ENCODE results near the gene ACOT12. TPM values are rescaled to one million over a fixed set of nuclear protein-coding genes. Genes with fewer than 3 reads are reported as not detected.
A peak's percentile ranks its signal among the peaks of the same experiment; 100 is the strongest.
"Not testable (repeated sequence)": the region's sequence is repeated elsewhere in the genome, so short reads cannot be mapped to it uniquely, and the experiment has no call there.

ACOT12 gene
- total RNA-seq, 4 donors from 2014 or later = not detected

DNA sequence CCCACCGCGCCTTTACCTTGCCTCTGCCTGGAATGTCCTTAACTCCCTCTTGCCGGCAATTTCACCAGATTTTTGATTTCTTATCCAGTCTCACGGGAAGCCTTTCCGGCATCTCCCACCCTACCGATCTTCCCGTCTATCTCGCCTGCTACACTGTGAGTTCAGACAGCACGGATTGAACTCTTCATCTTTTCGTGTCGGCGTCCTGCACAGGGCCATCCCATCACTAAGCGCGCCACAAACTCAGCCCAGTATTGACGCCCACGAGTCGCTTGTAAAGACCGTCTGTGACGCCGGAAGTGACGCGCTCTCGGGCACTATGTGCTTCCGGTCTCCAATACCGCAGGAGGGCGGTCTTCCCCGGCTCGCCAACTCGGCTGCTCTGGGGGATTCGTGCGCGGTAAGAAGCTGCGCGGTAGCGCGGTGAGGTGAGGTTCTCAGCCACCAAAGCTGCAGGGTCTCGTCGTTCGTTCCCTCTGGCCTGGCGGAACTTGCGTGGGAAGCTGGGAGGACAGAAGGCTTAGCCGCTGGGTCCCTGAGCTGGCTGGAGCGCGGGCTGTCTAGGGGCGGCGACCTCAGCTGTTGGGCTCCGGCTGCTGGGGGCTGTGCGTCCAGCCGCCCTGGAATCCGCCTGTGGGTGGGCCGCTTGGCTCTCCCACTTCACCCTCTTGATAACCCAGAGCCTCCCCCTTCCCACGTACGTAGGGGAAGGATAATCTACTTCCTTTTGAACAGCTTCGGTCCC is 92.5 kb downstream of the ACOT12 start, which contains the start of gene ZCCHC9:
ZCCHC9 (plus strand) TSS at position 317 of the 745 bp plus-strand sequence. CDS start 3,171 bp downstream, outside the sequence.
- H3K27ac ChIP-seq = peak within 1 kb of the TSS; percentile 22 to 85 (median 79)
- H3K9me3 ChIP-seq = no peaks in the 10 kb centered on the region
- intact Hi-C loops (cut with DNase I) = no loop called here
- TF ChIP-seq, protein P1, sequence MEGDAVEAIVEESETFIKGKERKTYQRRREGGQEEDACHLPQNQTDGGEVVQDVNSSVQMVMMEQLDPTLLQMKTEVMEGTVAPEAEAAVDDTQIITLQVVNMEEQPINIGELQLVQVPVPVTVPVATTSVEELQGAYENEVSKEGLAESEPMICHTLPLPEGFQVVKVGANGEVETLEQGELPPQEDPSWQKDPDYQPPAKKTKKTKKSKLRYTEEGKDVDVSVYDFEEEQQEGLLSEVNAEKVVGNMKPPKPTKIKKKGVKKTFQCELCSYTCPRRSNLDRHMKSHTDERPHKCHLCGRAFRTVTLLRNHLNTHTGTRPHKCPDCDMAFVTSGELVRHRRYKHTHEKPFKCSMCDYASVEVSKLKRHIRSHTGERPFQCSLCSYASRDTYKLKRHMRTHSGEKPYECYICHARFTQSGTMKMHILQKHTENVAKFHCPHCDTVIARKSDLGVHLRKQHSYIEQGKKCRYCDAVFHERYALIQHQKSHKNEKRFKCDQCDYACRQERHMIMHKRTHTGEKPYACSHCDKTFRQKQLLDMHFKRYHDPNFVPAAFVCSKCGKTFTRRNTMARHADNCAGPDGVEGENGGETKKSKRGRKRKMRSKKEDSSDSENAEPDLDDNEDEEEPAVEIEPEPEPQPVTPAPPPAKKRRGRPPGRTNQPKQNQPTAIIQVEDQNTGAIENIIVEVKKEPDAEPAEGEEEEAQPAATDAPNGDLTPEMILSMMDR (IDR thresholded peaks at IDR 0.05) = peak in 4 of 6 experiments; percentile 16 to 21 (median 19)
- peak in 1 of 2 donors; percentile 90 for TF ChIP-seq POLR2A (IDR thresholded peaks at IDR 0.05)
- 0% methylated on average over 22 to 32 of the region's 54 CpGs for WGBS, 2 donors
- no peaks in the 10 kb centered on the region for H3K27me3 ChIP-seq
- DNase-seq = peak; percentile 92 to 93
- peak within 1 kb of the TSS; percentile 18 to 63 (median 58) for H3K4me3 ChIP-seq (replicated peaks in 1 of 3)
- no peaks in the 10 kb centered on the region for H3K36me3 ChIP-seq
- peaks cover 14 to 19% of the 10 kb centered on the region in 2 donors for H3K4me1 ChIP-seq

DNA sequence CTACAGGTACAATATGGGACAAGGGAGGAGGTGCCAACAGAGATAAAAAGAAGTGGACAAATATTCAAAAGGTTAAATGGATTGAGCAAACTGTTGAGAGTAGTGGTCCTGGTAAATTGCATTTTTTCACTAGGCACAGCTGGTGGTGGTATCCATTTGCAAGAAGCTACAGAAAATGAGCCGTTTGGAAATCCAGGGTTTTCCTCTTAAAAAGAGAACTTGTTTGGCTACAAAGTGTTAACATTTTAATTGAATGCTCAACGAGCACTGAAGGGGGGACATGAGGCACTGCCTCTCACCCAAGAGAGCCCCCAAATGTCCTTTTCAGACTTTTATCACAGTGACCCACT is 93.0 kb downstream of the ACOT12 start:
- peak overlapping the region in 2 of 3 donors; percentile 79 to 85 for H3K27ac ChIP-seq
- no peaks in the 10 kb centered on the region for H3K36me3 ChIP-seq
- DNase-seq = no peak
- intact Hi-C loops (cut with DNase I) = no loop called here
- 0 to 2% methylated on average over 2 of the region's 2 CpGs for WGBS, 2 donors
- H3K4me1 ChIP-seq = peaks cover 14 to 19% of the 10 kb centered on the region in 2 donors
- no peak for TF ChIP-seq POLR2A (IDR thresholded peaks at IDR 0.05)
- TF ChIP-seq, protein P1 (IDR thresholded peaks at IDR 0.05) = no peak
- H3K27me3 ChIP-seq = no peaks in the 10 kb centered on the region
- H3K9me3 ChIP-seq = no peaks in the 10 kb centered on the region
- H3K4me3 ChIP-seq (replicated peaks in 1 of 3) = peak overlapping the region; percentile 18 to 63 (median 58)

DNA sequence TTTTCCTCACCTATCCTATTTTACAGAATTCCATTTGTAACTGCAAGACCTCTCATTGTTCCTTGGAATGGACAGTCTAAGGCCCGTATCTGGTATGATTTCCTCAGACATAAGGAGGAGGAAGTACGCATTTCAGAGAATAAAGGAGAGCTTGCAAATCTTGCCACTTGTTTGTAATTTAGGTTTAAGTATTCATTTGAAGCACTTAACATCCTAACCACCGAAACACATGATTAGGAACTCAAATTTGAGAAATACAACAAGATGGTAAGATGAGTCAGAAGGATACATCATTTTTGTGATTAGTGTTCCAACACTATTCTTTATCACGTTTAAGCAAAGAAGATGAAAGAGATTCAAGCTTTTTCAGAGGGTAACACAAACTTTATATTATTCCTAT is 96.4 kb downstream of the ACOT12 start:
- H3K4me1 ChIP-seq = peaks cover 13 to 18% of the 10 kb centered on the region in 2 donors
- WGBS, 2 donors = 84 to 91% methylated on average over 4 of the region's 4 CpGs
- no peaks in the 10 kb centered on the region for H3K27me3 ChIP-seq
- no peak for DNase-seq
- H3K27ac ChIP-seq = no peak overlapping the region
- H3K9me3 ChIP-seq = no peaks in the 10 kb centered on the region
- TF ChIP-seq, protein P1 (IDR thresholded peaks at IDR 0.05) = no peak
- TF ChIP-seq POLR2A (IDR thresholded peaks at IDR 0.05) = no peak
- no peak overlapping the region for H3K4me3 ChIP-seq (replicated peaks in 1 of 3)
- H3K36me3 ChIP-seq = no peaks in the 10 kb centered on the region
- intact Hi-C loops (cut with DNase I) = loop anchor here (10.0 kb wide), 1 partner anchor 63 kb away; the partner anchor contains the start of gene CKMT2

DNA sequence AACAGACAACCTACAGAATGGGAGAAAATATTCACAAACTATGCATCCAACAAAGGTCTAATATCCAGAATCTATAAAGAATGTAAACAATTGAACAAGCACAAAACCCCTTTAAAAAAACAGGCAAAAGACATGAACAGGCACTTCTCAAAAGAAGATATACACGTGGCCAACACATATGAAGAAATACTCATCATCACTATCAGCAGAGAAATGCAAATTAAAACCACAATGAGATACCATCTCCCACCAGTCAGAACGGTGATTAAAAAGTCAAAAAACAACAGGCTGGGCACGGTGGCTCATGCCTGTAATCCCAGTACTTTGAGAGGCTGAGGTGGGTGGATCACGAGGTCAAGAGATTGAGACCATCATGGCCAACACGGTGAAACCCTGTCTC is 99.9 kb downstream of the ACOT12 start:
- H3K27me3 ChIP-seq; H3K4me3 ChIP-seq (replicated peaks in 1 of 3); DNase-seq; H3K27ac ChIP-seq; H3K9me3 ChIP-seq; H3K36me3 ChIP-seq; H3K4me1 ChIP-seq: not testable (repeated sequence)
- intact Hi-C loops (cut with DNase I) = loop anchor here (10.0 kb wide), 1 partner anchor 59 kb away; the partner anchor contains the start of gene CKMT2
- WGBS, 2 donors = 92 to 94% methylated on average over 5 of the region's 5 CpGs

DNA sequence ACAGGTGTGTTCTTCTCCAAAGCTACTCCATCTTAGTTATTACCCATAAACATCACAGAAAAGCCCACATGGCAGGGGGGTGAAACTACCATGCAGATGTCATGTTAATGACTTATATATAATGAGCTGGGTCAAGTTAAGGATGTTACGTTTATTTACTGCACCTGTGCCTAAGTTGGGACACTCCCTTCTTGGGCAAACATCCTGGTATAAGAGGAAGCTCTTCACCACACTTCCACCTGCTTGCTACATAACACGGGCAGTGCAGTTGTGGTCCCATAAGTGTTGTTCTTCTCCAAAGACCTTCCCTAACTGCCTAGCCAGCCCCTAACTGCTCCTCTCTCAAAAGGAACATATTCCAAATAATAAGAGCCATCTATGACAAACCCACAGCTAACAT is 101.8 kb downstream of the ACOT12 start:
- Histone ChIP-seq H3K27me3 (no peaks in the 10 kb centered on the region), H3K4me1 (no peaks in the 10 kb centered on the region), H3K9me3 (no peaks in the 10 kb centered on the region), H3K36me3 (no peaks in the 10 kb centered on the region), H3K4me3 (replicated peaks in 1 of 3) (no peak overlapping the region), H3K27ac (no peak overlapping the region)
- DNase-seq = no peak
- intact Hi-C loops (cut with DNase I) = loop anchor here (10.0 kb wide), 1 partner anchor 57 kb away; the partner anchor contains the start of gene CKMT2
- no peak for TF ChIP-seq POLR2A (IDR thresholded peaks at IDR 0.05)
- TF ChIP-seq, protein P1 (IDR thresholded peaks at IDR 0.05) = no peak
- 94 to 100% methylated on average over 2 of the region's 2 CpGs for WGBS, 2 donors

All from thyroid gland (tissue), 4 donors.